IPS DF 19.7 (cell line): Measurements from ENCODE around the gene TMEFF2.
"Not testable (repeated sequence)": the region's sequence is repeated elsewhere in the genome, so short reads cannot be mapped to it uniquely, and the experiment has no call there.

ENCODE experiments used
- DNase-seq: peaks from one replicate; pipeline ENCODE4 v3.0.0-alpha.2; 2013; ENCODE audit warnings: low read depth, low spot score

TMEFF2 gene

DNA sequence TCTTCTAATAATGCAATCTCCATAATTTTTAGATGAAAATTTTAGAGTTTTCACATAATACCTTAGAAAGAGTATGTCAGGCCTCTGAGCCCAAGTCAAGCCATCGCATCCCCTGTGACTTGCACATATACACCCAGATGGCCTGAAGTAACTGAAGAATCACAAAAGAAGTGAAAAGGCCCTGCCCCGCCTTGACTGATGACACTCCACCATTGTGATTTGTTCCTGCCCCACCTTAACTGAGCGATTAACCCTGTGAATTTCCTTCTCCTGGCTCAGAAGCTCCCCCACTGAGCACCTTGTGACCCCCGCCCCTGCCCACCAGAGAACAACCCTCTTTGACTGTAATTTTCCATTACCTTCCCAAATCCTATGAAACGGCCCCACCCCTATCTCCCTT lies 64.4 kb downstream of the TMEFF2 start:
- not testable (repeated sequence) for DNase-seq

DNA sequence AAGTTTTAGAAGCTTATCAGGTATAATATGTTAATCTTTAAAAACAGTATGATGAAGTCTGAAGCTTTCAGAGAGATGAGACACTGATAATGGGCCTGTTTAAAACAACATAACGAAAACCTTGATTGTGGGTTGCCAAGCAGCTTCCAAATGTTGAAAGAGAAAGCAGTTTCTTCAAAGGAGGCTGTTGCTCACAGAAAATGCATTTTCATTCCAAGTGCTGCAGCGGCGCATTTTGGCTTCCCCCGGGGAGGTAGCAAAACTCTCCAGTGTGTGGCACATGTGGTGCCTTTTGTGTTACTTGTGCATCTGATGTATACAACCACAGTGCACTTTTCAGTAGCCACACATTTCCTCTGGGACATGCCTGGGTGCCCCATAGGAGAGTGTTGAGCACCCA lies 66.1 kb downstream of the TMEFF2 start:
- DNase-seq, result no peak

DNA sequence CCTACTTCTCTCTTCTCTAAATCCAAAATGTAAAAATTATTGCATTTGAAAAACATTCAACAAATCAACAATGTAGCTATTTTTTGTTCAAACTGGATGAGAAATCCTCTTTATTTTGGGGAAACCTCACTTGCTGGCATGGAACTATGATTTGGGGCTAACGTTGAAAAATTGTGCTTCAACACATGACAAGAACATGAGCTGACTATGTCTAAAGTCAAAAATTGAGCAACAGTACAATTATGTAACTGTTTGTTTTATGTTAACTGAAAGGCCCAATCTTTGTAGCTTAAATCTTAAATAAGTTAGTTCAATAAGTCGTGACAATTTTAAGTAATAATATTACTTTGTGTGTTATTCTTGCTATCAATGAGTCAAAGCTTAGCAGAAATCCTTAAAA lies 67.3 kb downstream of the TMEFF2 start:
- DNase-seq, result no peak

- no peak for DNase-seq
Observed at GRCh38 chr2:192126912-192127311, 67.8 kb downstream of the TMEFF2 start.

DNA sequence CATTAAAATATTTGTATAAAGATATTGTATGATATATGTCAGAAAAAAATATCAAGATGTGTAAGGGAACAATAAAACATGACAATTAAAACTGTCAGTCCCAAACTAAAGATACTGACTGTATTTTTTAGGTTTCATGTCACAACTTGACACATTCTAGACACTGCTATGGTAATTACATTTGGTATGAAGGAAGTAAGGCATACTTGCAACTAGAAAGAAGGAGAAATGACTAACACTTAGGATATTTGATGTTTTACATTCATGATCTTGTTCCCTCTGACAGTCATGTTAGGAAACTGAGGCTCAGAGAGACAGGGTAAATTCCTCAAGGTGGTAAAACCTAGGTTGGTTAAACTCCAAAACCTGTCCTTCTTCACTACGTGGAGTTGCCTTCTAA lies 68.3 kb downstream of the TMEFF2 start:
- no peak for DNase-seq

GRCh38 chr2:192124571-192124970 lies 70.2 kb downstream of the TMEFF2 start:
- DNase-seq, result no peak

GRCh38 chr2:192123847-192124246 lies 70.9 kb downstream of the TMEFF2 start:
- no peak for DNase-seq

GRCh38 chr2:192122946-192123345 lies 71.8 kb downstream of the TMEFF2 start:
- no peak for DNase-seq

GRCh38 chr2:192122141-192122540 lies 72.6 kb downstream of the TMEFF2 start:
- no peak for DNase-seq

DNA sequence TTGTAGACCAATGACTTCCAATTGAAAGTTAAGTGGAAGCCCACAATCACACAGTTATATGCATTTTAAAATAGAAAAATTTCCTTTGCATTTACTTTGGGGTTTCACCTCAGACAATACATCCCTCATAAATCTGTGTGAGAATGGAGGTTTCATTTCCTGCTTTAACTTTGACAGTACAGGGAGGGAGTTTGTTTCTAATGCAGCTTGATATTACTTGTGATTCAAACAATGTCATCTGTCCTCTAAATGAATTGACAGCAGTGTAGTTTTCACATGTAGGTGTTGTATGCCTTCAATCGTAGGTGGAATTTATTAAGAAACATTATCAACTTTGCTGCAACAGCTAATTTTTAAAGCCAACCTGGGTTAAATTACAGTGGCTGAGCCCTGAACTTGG lies 75.2 kb downstream of the TMEFF2 start:
- DNase-seq, result no peak

DNA sequence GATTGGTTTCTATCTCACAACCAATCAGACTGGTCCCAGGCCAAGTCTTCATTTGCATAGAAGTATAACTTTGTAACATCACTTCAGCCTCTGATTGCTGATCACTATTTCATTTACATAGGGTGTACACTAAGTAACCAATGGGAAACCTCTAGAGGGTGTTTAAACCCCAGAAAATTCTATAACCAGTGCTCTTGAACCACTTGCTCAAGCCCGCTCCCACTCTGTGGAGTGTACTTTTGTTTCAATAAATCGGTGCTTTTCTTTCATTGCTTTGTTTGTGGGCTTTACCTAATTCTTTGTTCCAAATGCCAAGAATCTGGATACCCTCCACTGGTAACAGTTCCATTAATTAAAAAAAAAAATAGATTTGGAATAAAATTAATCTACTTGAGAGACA lies 77.0 kb downstream of the TMEFF2 start:
- no peak for DNase-seq

GRCh38 chr2:192111536-192111935 lies 83.2 kb downstream of the TMEFF2 start:
- DNase-seq, result peak; percentile 15

DNA sequence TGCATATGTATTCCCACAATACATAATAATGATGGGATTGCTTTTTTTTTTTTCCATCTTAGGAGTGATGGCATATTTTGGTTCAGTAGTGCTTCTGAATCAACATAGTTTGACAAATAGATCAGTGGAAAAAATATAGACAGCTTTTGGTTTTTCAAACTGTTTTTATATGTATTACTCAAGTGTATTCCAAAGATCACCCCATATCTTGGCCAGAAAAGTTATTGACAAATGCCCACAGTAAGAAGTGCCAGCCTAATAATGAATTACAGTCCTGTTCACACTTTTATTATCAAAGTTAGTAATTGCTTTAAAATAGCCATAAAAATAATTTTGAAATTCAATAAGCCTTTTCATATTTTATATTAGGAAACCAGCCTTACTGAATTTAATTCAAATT lies 95.0 kb downstream of the TMEFF2 start:
- no peak for DNase-seq

GRCh38 chr2:192098814-192099491 lies 95.8 kb downstream of the TMEFF2 start:
- no peak for DNase-seq

GRCh38 chr2:192091476-192091875 lies 103.3 kb downstream of the TMEFF2 start:
- DNase-seq, result no peak

- no peak for DNase-seq
Observed at GRCh38 chr2:192090911-192091310, 103.8 kb downstream of the TMEFF2 start.

GRCh38 chr2:192087398-192087958 lies 107.3 kb downstream of the TMEFF2 start:
- DNase-seq, result no peak

GRCh38 chr2:192082121-192082520 lies 112.6 kb downstream of the TMEFF2 start:
- no peak for DNase-seq

DNA sequence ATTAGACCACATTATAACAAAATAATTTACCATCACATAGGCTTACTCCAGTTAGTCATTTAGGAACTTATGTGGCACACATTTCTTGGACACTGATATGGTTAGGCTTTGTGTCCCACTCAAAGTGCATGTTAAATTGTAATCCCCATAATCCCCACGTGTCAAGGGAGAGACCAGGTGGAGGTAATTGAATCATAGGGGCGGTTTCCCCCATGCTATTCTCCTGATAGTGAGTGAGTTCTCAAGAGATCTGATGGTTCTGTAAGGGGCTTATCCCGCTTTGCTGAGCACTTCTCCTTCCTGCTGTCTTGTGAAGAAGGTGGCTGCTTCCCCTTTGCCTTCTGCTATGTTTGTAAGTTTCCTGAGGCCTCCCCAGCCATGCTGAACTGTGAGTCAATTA lies 114.6 kb downstream of the TMEFF2 start:
- DNase-seq, result not testable (repeated sequence)

GRCh38 chr2:192073878-192074277 lies 120.9 kb downstream of the TMEFF2 start:
- DNase-seq, result no peak

DNA sequence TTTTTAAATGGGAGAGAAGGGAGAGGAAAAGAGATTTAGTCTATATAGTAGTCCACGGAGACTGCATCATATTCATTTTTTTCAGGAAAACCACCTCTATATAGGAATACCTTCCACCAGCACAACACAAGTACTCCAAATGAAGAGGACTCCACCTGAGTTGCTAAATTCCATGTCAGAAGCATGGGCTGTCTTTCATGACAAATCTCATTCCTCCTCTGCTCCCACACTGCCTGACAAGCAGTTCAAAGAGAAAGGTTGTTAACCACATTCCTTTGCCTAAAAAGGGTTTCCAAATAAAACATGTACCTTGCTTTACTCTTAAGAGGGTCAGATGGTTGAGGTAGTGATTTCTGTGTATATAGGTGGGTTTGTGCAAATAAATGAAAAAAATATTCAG lies 122.0 kb downstream of the TMEFF2 start:
- no peak for DNase-seq

GRCh38 chr2:192072261-192072660 lies 122.5 kb downstream of the TMEFF2 start:
- DNase-seq, result no peak

- DNase-seq, result no peak
Observed at GRCh38 chr2:192070099-192070498, 124.6 kb downstream of the TMEFF2 start.

- no peak for DNase-seq
Observed at GRCh38 chr2:192069417-192069816, 125.3 kb downstream of the TMEFF2 start.
